ENCODE results near the gene WDR13.
"Not testable (repeated sequence)": the region's sequence is repeated elsewhere in the genome, so short reads cannot be mapped to it uniquely, and the experiment has no call there.

WDR13 gene

DNA sequence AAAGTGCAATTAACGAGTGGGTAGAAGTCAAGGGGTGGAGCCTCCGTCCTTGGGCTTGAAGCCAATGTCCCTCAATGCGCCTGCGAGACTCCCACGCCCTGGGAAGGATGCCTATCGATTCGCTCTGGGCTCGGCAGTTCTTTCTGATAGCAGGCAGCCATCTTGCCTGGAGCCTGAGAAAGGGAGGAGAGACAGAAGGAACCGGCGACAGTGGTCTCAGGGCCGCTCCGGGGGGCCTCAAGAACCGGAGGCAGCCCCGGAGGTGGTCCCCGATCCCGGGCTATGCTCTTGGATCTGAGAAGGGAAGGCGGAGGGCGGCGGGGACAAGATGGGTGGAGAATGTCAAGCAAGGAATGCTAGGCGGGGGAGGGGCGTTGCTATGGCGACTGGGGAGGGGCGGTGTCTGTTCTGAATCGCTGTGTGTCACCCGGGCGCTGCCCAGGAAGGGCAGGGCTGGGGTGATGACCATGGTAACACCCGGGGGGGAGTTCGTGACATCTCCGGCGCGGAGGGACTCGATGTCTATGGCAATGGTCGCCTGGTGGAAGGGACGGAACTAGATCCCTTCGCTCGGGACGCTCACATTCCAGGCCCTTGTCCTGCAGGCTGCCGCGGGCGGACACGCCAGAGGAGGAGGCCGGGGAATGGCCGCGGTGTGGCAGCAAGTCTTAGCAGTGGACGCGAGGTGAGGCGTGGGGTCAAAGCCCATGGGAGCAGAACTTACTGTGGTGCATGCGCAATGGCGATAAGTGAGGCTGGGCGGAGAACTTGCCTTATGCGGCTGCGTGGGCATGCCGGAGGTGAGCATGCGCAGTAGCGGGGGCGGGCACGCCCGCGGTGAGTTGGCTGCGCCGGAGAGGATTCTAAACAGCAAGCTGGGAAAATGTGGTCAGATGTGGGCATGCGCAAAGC, at the start of gene WDR13:
WDR13 (plus strand) TSS at position 140 of the 912 bp plus-strand sequence; CDS start at position 645, 505 bp downstream.
- H3K4me3 ChIP-seq (ENCODE audit: low read length): peak within 1 kb of the TSS; percentile 95
- H3K9me3 ChIP-seq (ENCODE audit: insufficient read depth, low read depth, low read length): no peaks in the 10 kb centered on the region
- peaks cover 11% of the 10 kb centered on the region; the same call in 1 of the 2 replicates for H3K36me3 ChIP-seq (ENCODE audit: insufficient read depth, low read depth, low read length)
- H3K27ac ChIP-seq (ENCODE audit: low read length): peak within 1 kb of the TSS; percentile 56
- H3K9ac ChIP-seq (ENCODE audit: low read depth, low read length): peak within 1 kb of the TSS; percentile 93
- no peaks in the 10 kb centered on the region for H3K27me3 ChIP-seq (ENCODE audit: insufficient read depth, low read length)
- no peaks in the 10 kb centered on the region; the same call in 1 of the 2 replicates for H3K4me1 ChIP-seq (ENCODE audit: insufficient read depth, low read length)

DNA sequence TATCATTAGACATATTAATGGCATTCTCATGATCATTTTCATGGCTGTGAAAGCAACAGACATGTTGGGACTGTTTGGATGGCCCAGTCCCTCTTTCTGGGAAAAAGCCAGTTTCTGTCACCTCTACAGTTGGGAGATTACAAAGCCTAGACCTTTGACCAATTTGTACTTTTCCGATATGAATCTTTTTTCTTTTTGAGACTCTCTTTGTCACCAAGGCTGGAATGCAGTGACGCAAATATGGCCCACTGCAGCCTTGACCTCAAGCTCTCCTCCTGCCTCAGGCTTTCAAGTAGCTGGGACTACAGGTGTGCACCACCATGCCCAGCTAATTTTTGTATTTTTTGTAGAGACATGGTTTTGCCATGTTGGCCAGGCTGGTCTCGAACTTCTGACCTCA, 48.4 kb upstream of the WDR13 start:
- Histone ChIP-seq H3K27me3 (ENCODE audit: insufficient read depth, low read length) (no peaks in the 10 kb centered on the region), H3K4me3 (ENCODE audit: low read length) (no peak overlapping the region), H3K27ac (ENCODE audit: low read length) (no peak overlapping the region), H3K9me3 (ENCODE audit: insufficient read depth, low read depth, low read length) (no peaks in the 10 kb centered on the region), H3K36me3 (ENCODE audit: insufficient read depth, low read depth, low read length) (peaks cover 4% of the 10 kb centered on the region; the same call in 1 of the 2 replicates), H3K9ac (ENCODE audit: low read depth, low read length) (no peak overlapping the region), H3K4me1 (ENCODE audit: insufficient read depth, low read length) (no peaks in the 10 kb centered on the region)

DNA sequence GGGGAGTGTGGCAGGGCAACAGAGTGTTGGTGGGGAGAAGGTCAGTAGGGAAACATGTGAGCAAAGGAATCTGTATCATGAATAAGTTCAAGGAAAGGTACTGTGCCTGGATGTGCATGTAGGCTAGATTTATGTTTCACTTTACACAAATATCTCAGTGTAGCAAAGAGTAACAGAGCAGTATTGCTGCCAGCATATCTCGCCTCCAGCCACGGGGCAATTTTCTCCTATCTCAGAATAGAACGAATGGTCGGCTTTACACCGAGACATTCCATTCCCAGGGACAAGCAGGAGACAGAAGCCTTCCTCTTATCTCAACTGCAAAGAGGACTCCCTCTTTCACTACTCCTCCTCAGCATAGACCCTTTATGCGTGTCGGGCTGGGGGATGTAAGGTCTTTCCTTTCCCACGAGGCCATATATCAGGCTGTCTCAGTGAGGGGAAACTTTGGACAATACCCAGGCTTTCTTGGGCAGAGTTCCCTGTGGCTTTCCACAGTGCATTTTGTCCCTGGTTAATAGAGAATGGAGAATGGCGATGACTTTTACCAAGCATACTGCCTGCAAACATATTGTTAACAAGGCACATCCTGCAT, 41.5 kb upstream of the WDR13 start:
- H3K9me3 ChIP-seq (ENCODE audit: insufficient read depth, low read depth, low read length); H3K4me3 ChIP-seq (ENCODE audit: low read length); H3K4me1 ChIP-seq (ENCODE audit: insufficient read depth, low read length); H3K9ac ChIP-seq (ENCODE audit: low read depth, low read length); H3K36me3 ChIP-seq (ENCODE audit: insufficient read depth, low read depth, low read length); H3K27ac ChIP-seq (ENCODE audit: low read length); H3K27me3 ChIP-seq (ENCODE audit: insufficient read depth, low read length): not testable (repeated sequence)

DNA sequence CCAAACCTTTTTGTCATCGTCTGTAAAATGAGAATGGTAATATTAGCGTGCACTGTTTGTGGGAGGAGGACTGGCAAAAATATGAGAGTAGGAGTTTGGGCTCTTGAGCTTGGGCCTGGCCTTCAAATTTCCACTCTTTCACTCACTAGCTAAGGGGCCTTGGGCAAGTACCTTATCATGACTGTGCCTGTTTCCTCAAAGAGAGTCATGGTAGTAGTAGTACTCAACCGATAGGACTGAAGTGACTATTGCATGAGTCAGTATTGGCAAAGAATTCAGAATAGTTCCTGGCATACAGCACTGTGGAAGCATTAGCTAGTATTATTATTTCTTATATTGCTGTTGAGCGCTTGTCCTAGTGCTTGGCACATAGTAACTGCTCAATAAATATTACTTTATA, 39.0 kb upstream of the WDR13 start:
- Histone ChIP-seq H3K9ac (ENCODE audit: low read depth, low read length) (no peak overlapping the region), H3K27ac (ENCODE audit: low read length) (no peak overlapping the region), H3K4me3 (ENCODE audit: low read length) (no peak overlapping the region), H3K4me1 (ENCODE audit: insufficient read depth, low read length) (no peaks in the 10 kb centered on the region), H3K27me3 (ENCODE audit: insufficient read depth, low read length) (no peaks in the 10 kb centered on the region), H3K9me3 (ENCODE audit: insufficient read depth, low read depth, low read length) (no peaks in the 10 kb centered on the region), H3K36me3 (ENCODE audit: insufficient read depth, low read depth, low read length) (no peaks in the 10 kb centered on the region)

DNA sequence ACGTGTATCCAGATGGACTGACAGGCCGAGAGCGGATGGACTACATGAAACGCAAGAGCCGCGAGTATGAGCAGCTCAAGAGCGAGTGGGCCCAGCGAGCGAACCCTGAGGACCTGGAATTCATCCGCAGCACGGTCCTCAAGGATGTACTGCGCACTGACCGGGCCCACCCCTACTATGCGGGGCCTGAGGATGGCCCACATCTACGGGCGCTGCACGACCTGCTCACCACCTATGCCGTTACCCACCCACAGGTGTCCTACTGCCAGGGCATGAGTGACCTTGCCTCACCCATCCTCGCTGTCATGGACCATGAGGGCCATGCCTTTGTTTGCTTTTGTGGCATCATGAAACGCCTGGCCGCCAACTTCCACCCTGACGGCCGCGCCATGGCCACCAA, 37.7 kb upstream of the WDR13 start:
- Histone ChIP-seq H3K4me3 (ENCODE audit: low read length) (no peak overlapping the region), H3K36me3 (ENCODE audit: insufficient read depth, low read depth, low read length) (no peaks in the 10 kb centered on the region), H3K9ac (ENCODE audit: low read depth, low read length) (no peak overlapping the region), H3K27me3 (ENCODE audit: insufficient read depth, low read length) (no peaks in the 10 kb centered on the region), H3K9me3 (ENCODE audit: insufficient read depth, low read depth, low read length) (no peaks in the 10 kb centered on the region), H3K27ac (ENCODE audit: low read length) (no peak overlapping the region), H3K4me1 (ENCODE audit: insufficient read depth, low read length) (no peaks in the 10 kb centered on the region)

DNA sequence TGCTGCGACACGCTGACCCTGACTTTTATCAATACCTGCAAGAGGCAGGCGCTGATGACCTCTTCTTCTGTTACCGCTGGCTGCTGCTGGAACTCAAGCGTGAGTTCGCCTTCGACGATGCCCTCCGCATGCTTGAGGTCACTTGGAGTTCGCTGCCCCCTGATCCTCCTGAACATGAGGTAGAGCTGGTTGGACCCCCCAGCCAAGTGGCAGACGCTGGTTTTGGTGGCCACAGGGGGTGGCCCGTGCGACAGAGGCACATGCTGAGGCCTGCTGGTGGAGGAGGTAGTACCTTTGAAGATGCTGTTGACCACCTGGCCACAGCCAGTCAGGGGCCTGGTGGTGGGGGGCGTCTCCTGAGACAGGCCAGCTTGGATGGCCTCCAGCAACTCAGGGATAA, 37.2 kb upstream of the WDR13 start:
- Histone ChIP-seq H3K4me3 (ENCODE audit: low read length) (no peak overlapping the region), H3K9me3 (ENCODE audit: insufficient read depth, low read depth, low read length) (no peaks in the 10 kb centered on the region), H3K27me3 (ENCODE audit: insufficient read depth, low read length) (no peaks in the 10 kb centered on the region), H3K36me3 (ENCODE audit: insufficient read depth, low read depth, low read length) (no peaks in the 10 kb centered on the region), H3K9ac (ENCODE audit: low read depth, low read length) (no peak overlapping the region), H3K4me1 (ENCODE audit: insufficient read depth, low read length) (no peaks in the 10 kb centered on the region), H3K27ac (ENCODE audit: low read length) (no peak overlapping the region)

DNA sequence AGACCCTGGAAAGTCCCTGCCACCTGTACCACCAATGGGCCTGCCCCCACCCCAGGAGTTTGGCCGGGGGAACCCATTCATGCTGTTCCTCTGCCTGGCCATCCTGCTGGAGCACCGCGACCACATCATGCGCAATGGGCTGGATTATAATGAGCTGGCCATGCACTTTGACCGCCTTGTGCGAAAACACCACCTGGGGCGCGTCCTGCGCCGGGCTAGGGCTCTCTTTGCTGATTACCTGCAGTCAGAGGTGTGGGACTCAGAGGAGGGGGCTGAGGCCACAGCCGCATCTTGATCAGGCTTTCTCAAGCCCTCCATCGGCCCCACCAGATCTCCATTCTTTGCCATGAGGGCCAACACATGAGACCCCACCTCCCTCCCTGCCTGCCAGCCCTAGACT, 36.6 kb upstream of the WDR13 start:
- H3K27me3 ChIP-seq (ENCODE audit: insufficient read depth, low read length): no peaks in the 10 kb centered on the region
- H3K9me3 ChIP-seq (ENCODE audit: insufficient read depth, low read depth, low read length): no peaks in the 10 kb centered on the region
- H3K36me3 ChIP-seq (ENCODE audit: insufficient read depth, low read depth, low read length): no peaks in the 10 kb centered on the region
- H3K4me1 ChIP-seq (ENCODE audit: insufficient read depth, low read length): no peaks in the 10 kb centered on the region
- no peak overlapping the region for H3K4me3 ChIP-seq (ENCODE audit: low read length)
- no peak overlapping the region for H3K9ac ChIP-seq (ENCODE audit: low read depth, low read length)
- no peak overlapping the region for H3K27ac ChIP-seq (ENCODE audit: low read length)

DNA sequence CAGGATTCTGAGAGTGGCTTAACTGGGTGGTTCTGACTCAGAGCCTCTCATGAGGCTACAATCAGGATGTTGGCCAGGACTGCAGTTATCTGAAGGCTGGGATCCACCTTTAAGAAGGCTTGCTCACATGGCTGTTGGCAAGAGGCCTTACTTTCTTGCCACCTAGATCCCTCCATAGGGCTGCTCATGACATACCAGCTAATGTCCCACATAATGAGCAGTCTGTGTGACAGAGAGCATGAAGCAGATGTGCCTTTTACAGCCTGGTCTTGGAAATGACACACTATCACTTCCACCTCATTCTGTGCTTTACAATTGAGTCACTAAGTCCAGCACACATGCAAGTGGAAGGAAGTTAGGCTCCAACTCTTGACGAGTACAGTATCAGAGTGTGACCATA, 27.3 kb upstream of the WDR13 start:
- Histone ChIP-seq H3K27ac (ENCODE audit: low read length) (no peak overlapping the region), H3K4me1 (ENCODE audit: insufficient read depth, low read length) (no peaks in the 10 kb centered on the region), H3K9ac (ENCODE audit: low read depth, low read length) (no peak overlapping the region), H3K9me3 (ENCODE audit: insufficient read depth, low read depth, low read length) (no peaks in the 10 kb centered on the region), H3K27me3 (ENCODE audit: insufficient read depth, low read length) (no peaks in the 10 kb centered on the region), H3K4me3 (ENCODE audit: low read length) (no peak overlapping the region), H3K36me3 (ENCODE audit: insufficient read depth, low read depth, low read length) (peaks cover 2% of the 10 kb centered on the region; the same call in 1 of the 2 replicates)

DNA sequence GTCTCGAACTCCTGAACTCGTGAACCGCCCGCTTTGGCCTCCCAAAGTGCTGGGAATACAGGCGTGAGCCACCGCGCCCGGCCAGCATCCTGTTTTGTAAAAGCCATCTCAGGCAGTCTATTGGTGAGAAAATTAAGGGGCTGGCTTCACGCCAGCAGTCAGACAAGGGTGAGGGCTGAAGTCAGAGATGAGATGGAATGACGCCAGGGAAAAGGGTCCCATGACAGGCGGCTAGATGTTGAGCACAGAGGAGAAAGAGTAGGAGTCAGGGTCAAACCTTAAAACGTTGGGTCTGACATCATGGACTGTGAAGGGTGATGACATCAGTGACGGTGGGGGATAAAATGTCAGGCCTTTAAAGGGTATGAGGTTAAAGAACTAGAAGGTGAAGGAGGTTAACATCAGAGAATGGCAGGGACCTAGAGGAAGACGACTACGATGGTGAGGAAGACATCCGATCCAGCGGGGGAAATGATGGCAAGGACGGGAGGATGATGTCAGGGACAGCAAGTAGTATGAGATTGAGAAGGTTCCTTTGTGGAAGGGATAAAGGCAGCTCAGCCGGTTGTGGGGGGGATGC, 23.5 kb upstream of the WDR13 start:
- peak overlapping the region; percentile 98; the same call in 1 of the 2 replicates for H3K9ac ChIP-seq (ENCODE audit: low read depth, low read length)
- H3K9me3 ChIP-seq (ENCODE audit: insufficient read depth, low read depth, low read length): no peaks in the 10 kb centered on the region
- peak overlapping the region; percentile 94 for H3K4me3 ChIP-seq (ENCODE audit: low read length)
- H3K4me1 ChIP-seq (ENCODE audit: insufficient read depth, low read length): peaks cover 7% of the 10 kb centered on the region; the same call in 1 of the 2 replicates
- H3K36me3 ChIP-seq (ENCODE audit: insufficient read depth, low read depth, low read length): peaks cover 40% of the 10 kb centered on the region
- no peaks in the 10 kb centered on the region for H3K27me3 ChIP-seq (ENCODE audit: insufficient read depth, low read length)
- peak overlapping the region; percentile 97 for H3K27ac ChIP-seq (ENCODE audit: low read length)

DNA sequence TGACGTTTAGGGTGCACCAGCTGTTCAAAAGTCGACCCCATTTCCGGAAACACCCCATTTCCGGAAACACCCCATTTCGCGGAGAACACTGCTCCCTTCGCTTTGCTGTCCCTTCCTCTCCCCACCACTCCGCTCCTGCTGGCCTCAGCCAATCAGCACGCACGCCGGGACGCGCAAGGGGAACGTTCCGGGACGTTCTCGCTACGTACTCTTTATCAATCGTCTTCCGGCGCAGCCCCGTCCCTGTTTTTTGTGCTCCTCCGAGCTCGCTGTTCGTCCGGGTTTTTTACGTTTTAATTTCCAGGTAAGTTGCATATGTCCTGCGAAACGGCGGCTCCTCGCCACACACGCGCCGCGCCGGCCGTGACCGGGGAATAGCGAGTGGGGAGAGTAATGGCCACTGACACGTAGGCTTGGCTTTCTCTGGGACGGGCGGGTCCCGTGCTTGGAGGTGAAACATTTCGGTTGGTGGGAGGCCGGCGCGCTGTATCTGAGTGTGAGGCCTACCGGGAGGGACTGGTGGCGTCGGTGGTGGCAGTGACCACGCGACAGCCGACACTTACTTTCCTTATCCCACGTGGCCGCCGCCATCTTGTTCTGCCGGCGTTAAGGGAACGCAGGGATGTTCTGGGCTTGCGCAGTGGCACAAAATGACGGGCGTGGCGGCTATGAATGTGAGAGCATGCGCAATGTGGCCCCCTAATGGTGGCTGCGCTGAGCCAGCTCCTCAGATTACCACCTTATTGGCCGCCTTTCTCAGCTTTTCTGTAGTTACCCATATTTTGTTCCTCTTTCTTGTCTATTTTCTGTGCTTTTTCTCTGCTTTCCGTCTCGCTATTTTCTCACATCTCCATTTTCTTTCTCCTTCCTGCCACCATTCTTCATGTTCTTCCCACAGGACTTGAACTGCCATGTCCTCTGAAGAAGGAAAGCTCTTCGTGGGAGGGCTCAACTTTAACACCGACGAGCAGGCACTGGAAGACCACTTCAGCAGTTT, 22.7 kb upstream of the WDR13 start, which contains the start of gene RBM3:
RBM3 (plus strand) TSS at position 215 of the 997 bp plus-strand sequence; CDS start at position 912, 697 bp downstream.
- Histone ChIP-seq H3K36me3 (ENCODE audit: insufficient read depth, low read depth, low read length) (peaks cover 48% of the 10 kb centered on the region), H3K4me1 (ENCODE audit: insufficient read depth, low read length) (peaks cover 7% of the 10 kb centered on the region; the same call in 1 of the 2 replicates), H3K9ac (ENCODE audit: low read depth, low read length) (peak within 1 kb of the TSS; percentile 98), H3K27me3 (ENCODE audit: insufficient read depth, low read length) (no peaks in the 10 kb centered on the region), H3K4me3 (ENCODE audit: low read length) (peak within 1 kb of the TSS; percentile 94), H3K9me3 (ENCODE audit: insufficient read depth, low read depth, low read length) (no peaks in the 10 kb centered on the region), H3K27ac (ENCODE audit: low read length) (peak within 1 kb of the TSS; percentile 97)

DNA sequence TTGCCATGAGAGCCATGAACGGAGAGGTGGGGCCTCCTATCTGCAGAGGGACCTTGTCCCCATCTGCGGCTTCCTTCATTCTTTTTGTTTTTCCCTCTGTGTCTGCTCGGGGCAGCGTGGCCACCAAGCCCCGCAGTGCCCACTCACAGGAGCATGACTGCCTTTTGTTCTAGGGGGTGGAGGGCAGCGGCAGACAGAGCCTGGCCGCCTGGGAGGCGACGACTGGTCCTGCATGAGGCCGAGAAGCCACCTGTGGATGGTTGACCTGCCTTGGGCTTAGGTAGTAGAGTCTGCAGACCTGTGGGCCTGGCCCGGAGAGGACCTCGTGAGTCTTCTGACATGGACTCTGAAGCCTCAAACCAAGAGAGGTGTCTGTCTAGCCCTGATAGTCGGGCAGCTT, 21.6 kb upstream of the WDR13 start:
- H3K36me3 ChIP-seq (ENCODE audit: insufficient read depth, low read depth, low read length): peaks cover 53% of the 10 kb centered on the region
- H3K9ac ChIP-seq (ENCODE audit: low read depth, low read length): peak overlapping the region; percentile 98
- peaks cover 7% of the 10 kb centered on the region; the same call in 1 of the 2 replicates for H3K4me1 ChIP-seq (ENCODE audit: insufficient read depth, low read length)
- H3K27ac ChIP-seq (ENCODE audit: low read length): no peak overlapping the region
- no peaks in the 10 kb centered on the region for H3K27me3 ChIP-seq (ENCODE audit: insufficient read depth, low read length)
- H3K9me3 ChIP-seq (ENCODE audit: insufficient read depth, low read depth, low read length): no peaks in the 10 kb centered on the region
- H3K4me3 ChIP-seq (ENCODE audit: low read length): peak overlapping the region; percentile 94

Measured in iPS-20b (cell line).